CD1c-positive myeloid dendritic cell (primary cell): Measurements from ENCODE around the gene FSHB.
"Not testable (repeated sequence)": the region's sequence is repeated elsewhere in the genome, so short reads cannot be mapped to it uniquely, and the experiment has no call there.

Experiments used
- DNase-seq: peaks from one replicate; pipeline ENCODE4 v3.0.0-alpha.2; 2016; ENCODE audit errors: extremely low spot score

Gene FSHB

GRCh38 chr11:30230714-30231113 lies at the start of gene FSHB:
FSHB (plus strand) TSS chr11:30231014; CDS start chr11:30231903, 889 bp downstream.
- DNase-seq = no peak

GRCh38 chr11:30186748-30187147 lies 44.1 kb upstream of the FSHB start:
- no peak for DNase-seq

- DNase-seq = no peak
These were observed 38.2 kb upstream of the FSHB start for GRCh38 chr11:30192620-30193019.

DNA sequence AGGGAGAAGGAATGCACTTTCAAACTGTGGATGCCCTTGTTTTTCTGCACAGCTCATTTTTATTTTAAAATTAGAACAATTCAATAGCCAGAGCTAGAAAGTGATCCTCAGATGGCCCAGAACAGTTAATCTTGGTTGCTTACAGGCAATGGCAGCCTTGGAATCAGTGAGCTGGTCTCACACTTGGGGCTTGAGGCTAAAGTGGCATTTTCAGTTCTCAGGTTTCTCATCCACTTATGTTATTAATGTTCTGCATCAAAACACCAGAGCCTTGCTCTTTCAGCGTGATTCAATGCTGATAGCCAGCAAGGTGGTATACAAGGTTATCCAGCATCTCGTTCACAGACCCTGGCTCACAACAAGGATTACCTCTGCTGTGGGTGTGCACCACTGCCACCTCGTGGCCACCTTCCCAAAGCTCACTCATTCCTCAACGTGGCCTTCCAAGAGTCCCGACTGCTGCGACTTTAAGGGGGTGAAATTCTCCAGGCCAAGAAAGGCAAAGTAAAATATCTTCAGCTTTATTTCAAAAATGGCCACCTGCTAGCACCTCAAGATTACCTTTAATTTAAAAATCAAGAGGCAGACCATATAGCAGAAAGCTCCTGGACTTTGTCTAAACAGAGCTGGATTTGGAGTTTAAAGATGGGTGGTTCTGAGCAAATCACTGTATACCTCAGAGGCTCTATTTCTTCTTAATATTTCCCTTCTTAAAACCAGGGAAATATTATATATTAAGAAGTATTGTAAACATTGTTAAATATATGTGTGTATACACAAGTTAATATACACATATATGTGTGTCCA lies 34.2 kb upstream of the FSHB start:
- peak; percentile 29 for DNase-seq

GRCh38 chr11:30197869-30198268 lies 32.9 kb upstream of the FSHB start:
- DNase-seq = no peak

- not testable (repeated sequence) for DNase-seq
These were observed 27.8 kb upstream of the FSHB start for GRCh38 chr11:30202989-30203388.

- no peak for DNase-seq
These were observed 27.0 kb upstream of the FSHB start for GRCh38 chr11:30203850-30204249.

- no peak for DNase-seq
These were observed 24.4 kb upstream of the FSHB start for GRCh38 chr11:30206249-30206996.

DNA sequence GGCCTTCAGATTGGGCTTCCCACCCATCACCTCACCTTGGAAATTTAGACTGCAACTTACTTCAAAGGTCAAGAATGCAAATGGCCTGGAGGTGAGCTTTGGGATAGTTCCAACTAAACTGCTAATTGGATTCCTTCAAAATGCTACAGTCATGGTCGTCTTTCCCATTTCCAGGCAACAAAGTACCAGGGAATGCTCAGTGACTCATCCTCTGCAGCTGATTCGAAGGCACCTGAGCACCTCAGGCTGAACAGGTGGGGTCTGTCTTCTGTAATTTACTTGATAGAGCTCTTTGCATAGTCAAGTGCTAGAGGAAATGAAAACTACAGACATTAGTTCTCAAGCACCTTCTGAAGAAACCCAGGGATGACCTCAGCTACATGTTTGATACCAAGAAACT lies 20.5 kb upstream of the FSHB start:
- no peak for DNase-seq

DNA sequence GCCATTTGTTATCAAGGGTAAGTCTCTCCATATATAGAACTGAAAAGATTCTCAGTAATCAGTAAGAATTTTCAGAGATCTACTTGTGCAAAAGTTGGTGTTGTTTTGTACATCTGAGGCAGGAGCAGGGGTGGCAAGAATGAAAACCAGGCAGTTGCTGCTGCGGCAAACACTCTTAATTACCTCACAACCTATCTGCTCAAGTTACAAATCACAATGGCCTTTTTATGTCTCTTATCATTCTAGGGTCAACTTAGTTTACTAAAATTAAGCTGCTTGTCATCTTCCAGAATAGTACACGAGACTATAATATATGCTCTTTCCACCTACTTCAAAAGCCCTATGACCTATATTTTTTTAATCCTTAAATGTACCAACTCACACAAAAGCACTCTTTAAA lies 14.3 kb upstream of the FSHB start:
- DNase-seq = no peak

GRCh38 chr11:30218278-30218677 lies 12.5 kb upstream of the FSHB start:
- DNase-seq = no peak

DNA sequence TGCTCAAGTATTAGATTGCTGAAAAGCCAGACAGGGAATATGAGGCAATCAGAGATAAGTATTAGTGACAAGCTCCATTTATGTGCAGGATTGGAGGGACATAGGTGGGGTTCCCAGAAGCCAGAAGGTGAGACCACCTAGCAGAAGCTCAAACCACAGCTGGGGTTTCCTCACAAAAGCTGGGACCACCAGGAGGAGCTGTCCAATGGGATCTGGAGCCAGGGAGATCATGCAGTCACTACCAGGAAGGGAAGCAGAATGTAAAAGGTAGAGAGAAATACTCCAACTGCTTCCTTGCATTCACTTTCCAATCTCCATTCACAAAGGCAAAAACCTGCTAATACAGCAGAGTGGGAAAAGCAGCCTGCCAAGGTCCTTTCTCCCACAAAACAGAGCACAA lies 5.2 kb upstream of the FSHB start:
- no peak for DNase-seq

DNA sequence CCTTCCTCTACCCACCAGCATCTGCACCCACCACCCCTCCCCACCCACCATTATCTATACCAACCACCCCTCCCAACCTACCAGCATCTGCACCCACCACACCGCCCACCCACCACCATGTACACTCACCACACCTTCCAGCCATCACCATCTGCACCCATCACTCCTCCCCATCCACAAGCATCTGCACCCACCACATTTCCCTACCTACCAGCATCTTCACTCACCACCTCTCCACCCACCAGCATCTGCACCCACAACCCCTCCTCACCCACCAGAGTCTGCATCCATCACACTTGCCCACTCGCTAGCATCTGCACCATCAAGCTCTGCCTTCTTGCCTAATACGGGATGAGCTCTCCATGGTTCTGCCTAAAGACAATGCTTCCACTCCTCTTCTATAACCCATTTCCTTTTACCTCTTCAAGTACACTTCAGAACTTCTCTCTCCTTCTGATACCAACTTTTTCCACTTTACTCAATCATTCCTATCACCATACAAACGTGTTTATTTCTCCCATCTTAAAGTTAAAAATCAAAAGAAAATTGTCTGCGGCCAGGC lies 2.4 kb upstream of the FSHB start:
- DNase-seq = no peak

GRCh38 chr11:30239025-30239424 lies 8.2 kb downstream of the FSHB start:
- DNase-seq = no peak

GRCh38 chr11:30244265-30244664 lies 13.5 kb downstream of the FSHB start:
- DNase-seq = no peak

GRCh38 chr11:30245621-30246020 lies 14.8 kb downstream of the FSHB start:
- no peak for DNase-seq

DNA sequence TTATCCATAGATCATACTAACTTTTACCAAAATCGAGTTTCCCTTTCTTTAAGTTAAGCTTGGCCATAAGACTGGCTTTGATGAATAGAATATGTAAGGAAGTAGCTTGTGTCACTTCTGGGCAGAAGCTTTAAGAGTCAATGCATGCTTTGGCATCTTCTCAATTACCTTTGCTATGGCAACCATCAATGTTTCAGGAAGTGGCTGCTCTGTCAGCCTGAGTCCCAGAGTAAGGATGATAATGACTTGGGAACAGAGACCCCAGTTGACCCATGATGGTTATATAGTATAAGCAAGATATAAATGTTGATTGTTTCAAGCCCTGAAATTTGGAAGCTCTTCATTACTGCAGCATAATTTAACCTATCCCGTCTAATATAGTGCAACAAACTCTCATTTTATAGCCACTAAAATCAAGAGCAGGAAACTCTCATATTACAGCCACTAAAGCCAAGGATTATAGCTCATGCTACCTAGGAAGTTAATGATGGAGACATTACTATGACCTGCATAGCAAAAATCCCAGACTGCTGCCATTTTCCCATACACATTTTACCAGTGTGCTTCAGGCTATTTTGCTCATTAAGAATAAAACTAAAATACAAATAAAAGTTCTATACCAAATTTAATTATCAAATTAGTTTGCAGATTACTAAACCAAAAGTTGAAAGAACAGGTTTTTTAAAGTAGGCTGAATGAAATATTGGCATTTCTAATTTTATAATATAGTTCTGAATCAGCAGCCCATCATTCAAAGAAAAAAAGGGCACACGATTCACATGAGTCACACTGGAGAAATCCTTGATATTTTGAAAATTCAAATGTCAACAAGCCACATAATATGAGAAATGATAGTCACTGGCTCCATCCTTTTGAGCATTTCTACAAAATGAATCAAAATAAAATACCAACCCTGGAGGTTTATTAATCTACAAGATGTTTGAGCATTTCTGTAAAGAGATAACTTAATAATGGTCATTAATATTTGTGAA lies 23.8 kb downstream of the FSHB start:
- DNase-seq = no peak

- no peak for DNase-seq
These were observed 24.8 kb downstream of the FSHB start for GRCh38 chr11:30255637-30256036.

DNA sequence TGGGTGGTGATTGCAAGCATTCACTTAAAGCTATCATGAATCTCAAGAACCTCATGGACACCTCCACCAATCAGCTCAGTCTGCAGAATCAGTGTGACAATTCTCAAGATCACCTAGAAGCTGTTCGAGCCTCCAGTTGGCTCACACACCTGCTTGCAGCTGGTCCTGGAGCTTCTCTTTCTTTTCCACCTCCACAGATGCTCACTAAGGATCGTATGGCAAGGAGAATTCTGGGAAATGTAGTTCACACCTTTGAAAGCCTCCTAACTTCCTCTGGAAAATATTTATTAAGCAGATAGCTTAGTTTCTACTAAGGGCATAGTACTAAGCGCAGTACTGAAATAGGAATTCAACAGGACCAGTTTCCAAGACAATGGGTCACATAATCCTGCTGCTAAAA lies 26.2 kb downstream of the FSHB start:
- DNase-seq = no peak

DNA sequence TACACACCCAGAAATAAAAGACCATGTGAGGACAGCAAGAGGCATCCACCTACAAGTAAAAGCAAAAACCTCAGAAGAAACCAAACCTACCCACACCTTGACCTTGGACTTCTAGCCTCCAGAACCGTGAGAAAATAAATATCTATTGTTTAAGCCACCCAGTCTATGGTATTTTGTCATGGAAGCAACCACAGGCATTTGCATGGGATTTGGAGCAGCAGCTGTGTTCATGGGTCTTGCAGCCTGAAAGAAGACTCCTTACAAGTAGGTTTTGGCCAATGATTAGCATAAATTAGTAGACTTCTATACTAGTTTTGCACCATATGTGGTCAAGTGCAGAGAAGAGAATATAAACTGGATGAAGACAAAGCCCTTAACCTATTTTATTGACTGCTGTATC lies 27.9 kb downstream of the FSHB start:
- no peak for DNase-seq

DNA sequence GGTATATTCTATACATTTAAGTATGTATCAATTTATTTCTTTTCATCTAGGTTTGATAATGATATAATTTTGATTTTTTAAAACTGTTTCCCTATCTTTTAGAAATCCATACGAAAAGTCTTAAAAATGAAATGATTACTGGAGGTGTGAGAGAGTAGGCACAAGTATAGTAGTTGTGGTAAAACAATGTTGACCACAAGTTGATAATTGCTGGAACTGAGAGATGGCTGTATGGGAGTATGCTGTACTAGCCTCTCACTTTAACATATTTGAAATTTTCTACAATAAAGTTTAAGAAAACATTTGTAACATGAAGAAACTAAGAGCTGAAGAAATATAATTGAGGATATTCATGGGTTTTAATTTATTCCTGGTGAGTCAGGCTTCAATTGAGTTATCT lies 30.0 kb downstream of the FSHB start:
- DNase-seq = no peak

DNA sequence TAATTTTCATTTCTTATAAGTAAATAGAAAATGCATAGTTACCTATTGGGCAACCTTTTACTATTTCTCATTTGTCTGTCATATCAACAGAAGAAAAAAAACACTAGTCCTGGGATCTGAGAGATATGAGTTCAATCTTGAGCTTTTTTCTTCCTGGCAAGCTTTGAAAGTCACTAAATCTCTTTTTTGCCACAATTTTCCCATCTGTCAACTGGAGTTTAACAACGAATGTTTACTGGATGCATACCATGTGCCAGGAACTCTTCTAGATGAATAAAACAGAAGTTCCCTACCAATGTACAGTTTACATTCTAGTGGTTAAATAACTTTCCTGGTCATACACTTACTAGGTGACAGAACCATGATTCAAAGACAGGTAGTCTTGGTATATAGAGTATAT lies 31.0 kb downstream of the FSHB start:
- DNase-seq = no peak
